ENCODE measurements around the gene MARCHF3. TPM values are rescaled to one million over a fixed set of nuclear protein-coding genes. Genes with fewer than 3 reads are reported as not detected.

Gene MARCHF3
- total and polyA plus RNA-seq, 2 donors from 2014 or later = 1.5 to 8.0 TPM

- FAIRE-seq (no peak), DNase-seq (no peak)
- Histone ChIP-seq H3K4me3 (ENCODE audit: low read length in 3 of 3) (no peak overlapping the region), H3K9ac (ENCODE audit: low read length in 3 of 3) (no peak overlapping the region), H3K27ac (ENCODE audit: low read depth in 2 of 2, low read length in 2 of 2) (no peak overlapping the region), H3K9me3 (ENCODE audit: control insufficient read depth in 2 of 3, insufficient read depth in 1 of 3, low read length in 3 of 3) (no peaks in the 10 kb centered on the region), H3K4me1 (ENCODE audit: control insufficient read depth in 2 of 3, insufficient read depth in 2 of 3, low read depth in 1 of 3, low read length in 3 of 3) (peaks cover 0 to 3% (median 0%) of the 10 kb centered on the region in 3 donors), H3K27me3 (ENCODE audit: control insufficient read depth, insufficient read depth, low read length) (no peaks in the 10 kb centered on the region), H3K36me3 (ENCODE audit: control insufficient read depth in 2 of 3, insufficient read depth in 3 of 3, low read length in 3 of 3) (no peaks in the 10 kb centered on the region)
- TF ChIP-seq, protein P1, sequence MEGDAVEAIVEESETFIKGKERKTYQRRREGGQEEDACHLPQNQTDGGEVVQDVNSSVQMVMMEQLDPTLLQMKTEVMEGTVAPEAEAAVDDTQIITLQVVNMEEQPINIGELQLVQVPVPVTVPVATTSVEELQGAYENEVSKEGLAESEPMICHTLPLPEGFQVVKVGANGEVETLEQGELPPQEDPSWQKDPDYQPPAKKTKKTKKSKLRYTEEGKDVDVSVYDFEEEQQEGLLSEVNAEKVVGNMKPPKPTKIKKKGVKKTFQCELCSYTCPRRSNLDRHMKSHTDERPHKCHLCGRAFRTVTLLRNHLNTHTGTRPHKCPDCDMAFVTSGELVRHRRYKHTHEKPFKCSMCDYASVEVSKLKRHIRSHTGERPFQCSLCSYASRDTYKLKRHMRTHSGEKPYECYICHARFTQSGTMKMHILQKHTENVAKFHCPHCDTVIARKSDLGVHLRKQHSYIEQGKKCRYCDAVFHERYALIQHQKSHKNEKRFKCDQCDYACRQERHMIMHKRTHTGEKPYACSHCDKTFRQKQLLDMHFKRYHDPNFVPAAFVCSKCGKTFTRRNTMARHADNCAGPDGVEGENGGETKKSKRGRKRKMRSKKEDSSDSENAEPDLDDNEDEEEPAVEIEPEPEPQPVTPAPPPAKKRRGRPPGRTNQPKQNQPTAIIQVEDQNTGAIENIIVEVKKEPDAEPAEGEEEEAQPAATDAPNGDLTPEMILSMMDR (IDR thresholded peaks at IDR 0.05; ENCODE audit: borderline replicate concordance, extremely low read depth, insufficient read depth) = no peak
- intact Hi-C loops (cut with DNase I) = no loop called here
Observed at GRCh38 chr5:126852091-126852571, 178.2 kb downstream of the MARCHF3 start.

GRCh38 chr5:126851501-126852011 is 178.8 kb downstream of the MARCHF3 start:
- TF ChIP-seq, protein P1 (IDR thresholded peaks at IDR 0.05; ENCODE audit: borderline replicate concordance, extremely low read depth, insufficient read depth) = no peak
- peaks cover 0 to 6% (median 0%) of the 10 kb centered on the region in 3 donors for H3K4me1 ChIP-seq (ENCODE audit: control insufficient read depth in 2 of 3, insufficient read depth in 2 of 3, low read depth in 1 of 3, low read length in 3 of 3)
- no peak overlapping the region for H3K27ac ChIP-seq (ENCODE audit: low read depth in 2 of 2, low read length in 2 of 2)
- H3K9me3 ChIP-seq (ENCODE audit: control insufficient read depth in 2 of 3, insufficient read depth in 1 of 3, low read length in 3 of 3) = no peaks in the 10 kb centered on the region
- FAIRE-seq (no peak), DNase-seq (no peak)
- H3K4me3 ChIP-seq (ENCODE audit: low read length in 3 of 3) = no peak overlapping the region
- intact Hi-C loops (cut with DNase I) = no loop called here
- H3K36me3 ChIP-seq (ENCODE audit: control insufficient read depth in 2 of 3, insufficient read depth in 3 of 3, low read length in 3 of 3) = no peaks in the 10 kb centered on the region
- no peaks in the 10 kb centered on the region for H3K27me3 ChIP-seq (ENCODE audit: control insufficient read depth, insufficient read depth, low read length)
- H3K9ac ChIP-seq (ENCODE audit: low read length in 3 of 3) = no peak overlapping the region

DNA sequence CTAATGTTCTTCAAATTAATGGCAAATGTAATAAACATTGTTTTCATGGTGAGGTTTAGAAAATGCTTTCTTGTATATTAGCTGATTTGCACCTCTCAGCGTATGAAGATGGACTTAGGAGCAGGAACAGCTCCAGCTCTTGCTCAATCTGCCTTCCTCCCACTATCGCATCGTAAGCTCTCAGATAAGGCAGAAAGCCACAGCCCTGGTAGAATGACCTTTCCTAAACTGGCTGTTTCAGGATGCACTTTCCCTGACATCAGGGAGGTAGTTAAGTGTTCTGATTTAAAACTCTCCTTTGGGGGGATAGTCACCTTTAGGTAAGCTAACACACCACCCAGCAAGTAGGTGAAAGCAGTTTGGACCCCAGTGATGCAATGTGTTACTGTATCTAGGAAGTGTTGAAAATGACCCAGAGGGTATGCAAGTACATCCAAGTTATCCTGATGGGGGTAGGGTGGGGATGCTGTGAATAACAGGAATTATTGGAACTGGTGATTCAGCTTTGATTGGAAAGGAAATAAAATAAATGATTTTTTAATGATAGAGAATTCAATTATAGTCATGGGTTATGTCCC is 181.2 kb downstream of the MARCHF3 start:
- intact Hi-C loops (cut with DNase I) = no loop called here
- Histone ChIP-seq H3K4me1 (ENCODE audit: control insufficient read depth in 2 of 3, insufficient read depth in 2 of 3, low read depth in 1 of 3, low read length in 3 of 3) (peaks cover 0 to 8% (median 0%) of the 10 kb centered on the region in 3 donors), H3K9ac (ENCODE audit: low read length in 3 of 3) (no peak overlapping the region), H3K27me3 (ENCODE audit: control insufficient read depth, insufficient read depth, low read length) (no peaks in the 10 kb centered on the region), H3K9me3 (ENCODE audit: control insufficient read depth in 2 of 3, insufficient read depth in 1 of 3, low read length in 3 of 3) (no peaks in the 10 kb centered on the region), H3K4me3 (ENCODE audit: low read length in 3 of 3) (no peak overlapping the region), H3K27ac (ENCODE audit: low read depth in 2 of 2, low read length in 2 of 2) (no peak overlapping the region), H3K36me3 (ENCODE audit: control insufficient read depth in 2 of 3, insufficient read depth in 3 of 3, low read length in 3 of 3) (no peaks in the 10 kb centered on the region)
- FAIRE-seq (no peak), DNase-seq (no peak)
- TF ChIP-seq, protein P1 (IDR thresholded peaks at IDR 0.05; ENCODE audit: borderline replicate concordance, extremely low read depth, insufficient read depth) = no peak
